Caco-2 (cell line): ENCODE measurements around the gene WWOX. TPM values are rescaled to one million over a fixed set of nuclear protein-coding genes. Genes with fewer than 3 reads are reported as not detected.

Experiments
- BruUV-seq: library from RNA; stranded (reverse); fragments of 400-500 nt; replicated peaks from 2 replicates; lab custom pipeline; 2021; lab: Mats Ljungman, UMichigan
- CTCF ChIA-PET: fragments of 300-600 bp; sonication (Branson Sonifier 250); formaldehyde crosslinking; loops from one replicate; lab custom pipeline; 2022; ENCODE audit warnings: antibody characterized with exemption; lab: Charles Lee
- POLR2A ChIA-PET: fragments of 300-600 bp; sonication (Branson Sonifier 250); formaldehyde crosslinking; loops from one replicate; lab custom pipeline; 2022; ENCODE audit warnings: antibody characterized with exemption; lab: Charles Lee
- DNase-seq, 2 experiments: peaks; one replicate each; pipeline versions ENCODE4 v3.0.0 to v3.0.0-alpha.2; 2020 to 2022
- H3K27me3 ChIP-seq: replicated peaks from 2 replicates; pipeline ENCODE4 v1.6.0; 2011; ENCODE audit warnings: low read length; ENCODE audit not compliant: control insufficient read depth, insufficient read depth
- H3K36me3 ChIP-seq: 2 replicates; pipeline ENCODE4 v1.5.1; 2011; ENCODE audit warnings: low read length; ENCODE audit not compliant: control insufficient read depth, insufficient read depth
- H3K4me1 ChIP-seq: fragments of 250-450 bp; sonication (Bioruptor Pico); 2 replicates; pipeline ENCODE4 v1.5.1; 2020; ENCODE audit warnings: mild to moderate bottlenecking
- H3K4me3 ChIP-seq: 2 replicates; pipeline ENCODE4 v1.5.1; 2011; ENCODE audit warnings: low read depth, mild to moderate bottlenecking, control low read depth, low read length
- H3K9me3 ChIP-seq: fragments of 250-450 bp; sonication (Bioruptor Pico); 2 replicates; pipeline ENCODE4 v1.5.1; 2020; ENCODE audit warnings: mild to moderate bottlenecking, moderate library complexity
- H3K27ac Mint-ChIP-seq: one replicate; pipeline ENCODE4 v1.8.0; 2022; ENCODE audit warnings: mixed read lengths; ENCODE audit not compliant: unreplicated experiment
- H3K27me3 Mint-ChIP-seq: one replicate; pipeline ENCODE4 v1.8.0; 2022; ENCODE audit warnings: mixed read lengths; ENCODE audit not compliant: insufficient read depth, unreplicated experiment
- H3K36me3 Mint-ChIP-seq: one replicate; pipeline ENCODE4 v1.8.0; 2022; ENCODE audit warnings: mild to moderate bottlenecking, mixed read lengths; ENCODE audit not compliant: insufficient read depth, unreplicated experiment
- H3K4me1 Mint-ChIP-seq: one replicate; pipeline ENCODE4 v1.8.0; 2022; ENCODE audit warnings: low read depth, mixed read lengths; ENCODE audit not compliant: unreplicated experiment
- H3K4me3 Mint-ChIP-seq: one replicate; pipeline ENCODE4 v1.8.0; 2022; ENCODE audit warnings: mild to moderate bottlenecking, moderate library complexity, mixed read lengths; ENCODE audit not compliant: unreplicated experiment
- H3K9me3 Mint-ChIP-seq: one replicate; pipeline ENCODE4 v1.8.0; 2022; ENCODE audit warnings: mixed read lengths; ENCODE audit not compliant: unreplicated experiment
- intact Hi-C: fragments of 100-400 bp; cut with micrococcal nuclease; formaldehyde crosslinking; loops from one replicate; pipeline ENCODE4 v1.10.0; 2022; ENCODE audit not compliant: unreplicated experiment
- total RNA-seq: library from RNA; stranded (reverse); gene quantifications from 2 replicates; pipeline ENCODE4 v1.2.3, GENCODE V29; 2022
- TF ChIP-seq, protein P1 (sequence below), 2 experiments: fragments of 200-600 bp in 1 of 2; IDR thresholded peaks; 1 replicate in 1 of 2; 2 replicates in 1 of 2; pipeline versions ENCODE4 v1.5.1 to v1.8.0; 2011 to 2022; ENCODE audit warnings: antibody characterized with exemption in 1 of 2, control low read depth in 1 of 2, inconsistent platforms in 1 of 2, low read depth in 1 of 2, low read length in 1 of 2, mild to moderate bottlenecking in 1 of 2, moderate library complexity in 1 of 2; ENCODE audit not compliant: insufficient read depth in 1 of 2, severe bottlenecking in 1 of 2, unreplicated experiment in 1 of 2

WWOX gene
- total RNA-seq, 1 experiment from 2014 or later: 45.0 TPM

DNA sequence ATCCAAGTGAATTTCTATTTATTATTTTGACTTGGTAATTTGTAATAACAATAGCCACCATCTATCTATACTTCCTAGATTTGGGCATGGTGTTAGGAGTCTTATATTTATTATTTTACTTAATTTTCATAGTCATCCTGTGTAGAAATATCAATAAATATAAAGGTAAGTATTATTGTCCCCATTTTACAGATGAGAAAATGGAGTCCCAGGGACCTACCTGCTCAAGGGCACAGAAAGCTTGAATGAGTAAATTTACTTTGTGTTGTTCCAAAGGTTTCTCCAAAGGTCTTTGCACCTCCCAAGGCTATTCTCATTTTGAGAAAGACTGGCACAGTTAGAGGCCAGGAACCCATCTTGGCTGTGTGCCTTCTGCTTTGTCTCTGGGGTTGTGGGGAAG, 738.3 kb downstream of the WWOX start:
- no peaks in the 10 kb centered on the region for H3K4me1 Mint-ChIP-seq
- DNase-seq: no peak
- BruUV-seq: no TSS peak
- H3K9me3 Mint-ChIP-seq: no peaks in the 10 kb centered on the region
- no peak overlapping the region for H3K4me3 Mint-ChIP-seq
- TF ChIP-seq, protein P1, sequence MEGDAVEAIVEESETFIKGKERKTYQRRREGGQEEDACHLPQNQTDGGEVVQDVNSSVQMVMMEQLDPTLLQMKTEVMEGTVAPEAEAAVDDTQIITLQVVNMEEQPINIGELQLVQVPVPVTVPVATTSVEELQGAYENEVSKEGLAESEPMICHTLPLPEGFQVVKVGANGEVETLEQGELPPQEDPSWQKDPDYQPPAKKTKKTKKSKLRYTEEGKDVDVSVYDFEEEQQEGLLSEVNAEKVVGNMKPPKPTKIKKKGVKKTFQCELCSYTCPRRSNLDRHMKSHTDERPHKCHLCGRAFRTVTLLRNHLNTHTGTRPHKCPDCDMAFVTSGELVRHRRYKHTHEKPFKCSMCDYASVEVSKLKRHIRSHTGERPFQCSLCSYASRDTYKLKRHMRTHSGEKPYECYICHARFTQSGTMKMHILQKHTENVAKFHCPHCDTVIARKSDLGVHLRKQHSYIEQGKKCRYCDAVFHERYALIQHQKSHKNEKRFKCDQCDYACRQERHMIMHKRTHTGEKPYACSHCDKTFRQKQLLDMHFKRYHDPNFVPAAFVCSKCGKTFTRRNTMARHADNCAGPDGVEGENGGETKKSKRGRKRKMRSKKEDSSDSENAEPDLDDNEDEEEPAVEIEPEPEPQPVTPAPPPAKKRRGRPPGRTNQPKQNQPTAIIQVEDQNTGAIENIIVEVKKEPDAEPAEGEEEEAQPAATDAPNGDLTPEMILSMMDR (IDR thresholded peaks at IDR 0.05; ENCODE audit: insufficient read depth in 1 of 2, low read depth in 1 of 2, low read length in 1 of 2, severe bottlenecking in 1 of 2, unreplicated experiment in 1 of 2): no peak
- no peaks in the 10 kb centered on the region for H3K4me1 ChIP-seq
- no peaks in the 10 kb centered on the region for H3K27me3 ChIP-seq
- H3K9me3 ChIP-seq: no peaks in the 10 kb centered on the region
- no peak overlapping the region for H3K27ac Mint-ChIP-seq
- H3K27me3 Mint-ChIP-seq: no peaks in the 10 kb centered on the region
- no peaks in the 10 kb centered on the region for H3K36me3 ChIP-seq
- CTCF ChIA-PET: no interaction called here
- intact Hi-C loops: no loop called here
- H3K36me3 Mint-ChIP-seq: no peaks in the 10 kb centered on the region
- H3K4me3 ChIP-seq: no peak overlapping the region
- POLR2A ChIA-PET: no interaction called here

- Mint-ChIP-seq H3K36me3 (no peaks in the 10 kb centered on the region), H3K9me3 (no peaks in the 10 kb centered on the region), H3K4me3 (no peak overlapping the region), H3K27ac (no peak overlapping the region), H3K27me3 (no peaks in the 10 kb centered on the region), H3K4me1 (no peaks in the 10 kb centered on the region)
- POLR2A ChIA-PET: no interaction called here
- TF ChIP-seq, protein P1 (IDR thresholded peaks at IDR 0.05; ENCODE audit: insufficient read depth in 1 of 2, low read depth in 1 of 2, low read length in 1 of 2, severe bottlenecking in 1 of 2, unreplicated experiment in 1 of 2): no peak
- H3K36me3 ChIP-seq: no peaks in the 10 kb centered on the region
- DNase-seq: no peak
- no peak overlapping the region for H3K4me3 ChIP-seq
- H3K4me1 ChIP-seq: no peaks in the 10 kb centered on the region
- no peaks in the 10 kb centered on the region for H3K27me3 ChIP-seq
- CTCF ChIA-PET: no interaction called here
- intact Hi-C loops: no loop called here
- no peaks in the 10 kb centered on the region for H3K9me3 ChIP-seq
- BruUV-seq: no TSS peak
Measured at GRCh38 chr16:78838276-78838675, 738.8 kb downstream of the WWOX start.

DNA sequence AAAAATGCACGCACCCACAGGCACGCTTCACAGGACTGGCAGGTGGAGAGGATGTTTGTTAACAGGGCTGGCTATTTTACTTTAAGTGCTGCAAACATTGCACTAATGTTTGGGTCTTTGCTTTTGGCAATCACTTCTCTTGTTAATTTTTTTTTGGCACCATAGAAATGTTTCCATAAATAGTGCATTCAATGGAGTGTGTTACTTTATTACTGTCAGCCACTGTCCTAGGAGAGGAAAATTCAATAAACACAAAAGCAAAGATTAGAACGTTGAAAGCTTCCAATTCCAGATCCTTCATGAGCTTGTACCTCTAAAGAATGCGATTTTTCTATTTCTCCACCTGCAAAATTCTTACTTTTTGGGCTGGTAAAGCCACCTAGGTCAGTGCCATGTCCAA, 743.5 kb downstream of the WWOX start:
- Mint-ChIP-seq H3K27ac (no peak overlapping the region), H3K9me3 (no peaks in the 10 kb centered on the region), H3K27me3 (no peaks in the 10 kb centered on the region), H3K4me3 (no peak overlapping the region), H3K4me1 (no peaks in the 10 kb centered on the region), H3K36me3 (no peaks in the 10 kb centered on the region)
- no peak for DNase-seq
- H3K9me3 ChIP-seq: no peaks in the 10 kb centered on the region
- POLR2A ChIA-PET: no interaction called here
- no TSS peak for BruUV-seq
- no peak overlapping the region for H3K4me3 ChIP-seq
- no peaks in the 10 kb centered on the region for H3K27me3 ChIP-seq
- intact Hi-C loops: no loop called here
- H3K4me1 ChIP-seq: no peaks in the 10 kb centered on the region
- H3K36me3 ChIP-seq: no peaks in the 10 kb centered on the region
- TF ChIP-seq, protein P1 (IDR thresholded peaks at IDR 0.05; ENCODE audit: insufficient read depth in 1 of 2, low read depth in 1 of 2, low read length in 1 of 2, severe bottlenecking in 1 of 2, unreplicated experiment in 1 of 2): no peak
- CTCF ChIA-PET: no interaction called here
